Measurements from ENCODE around the gene RPTOR.

GRCh38 chr17:80705988-80706387, 161.3 kb downstream of the RPTOR start:
- no peak for TF ChIP-seq POLR2AphosphoS5 (IDR thresholded peaks at IDR 0.05; ENCODE audit: low read depth, low read length)
- TF ChIP-seq CTCF (IDR thresholded peaks at IDR 0.05) = no peak
- TF ChIP-seq REST (IDR thresholded peaks at IDR 0.05; ENCODE audit: insufficient read depth in 1 of 2, low read depth in 2 of 2, low read length in 1 of 2) = no peak
